Stimulated activated naive CD8-positive, alpha-beta T cell treated with anti-CD3 and anti-CD28 coated beads, Interleukin-15, amount 100 ng/mL, for 72 hours (primary cell): ENCODE results near the gene FFAR3.

ENCODE experiments used
- ATAC-seq: fragments of 150-1000 bp; cut with Tn5 transposase; 2 replicates; pipeline ENCODE4 v1.10.0; 2021; ENCODE audit warnings: mild to moderate bottlenecking, moderate library complexity
- DNase-seq, 2 donors: peaks; one replicate each; pipeline ENCODE4 v3.0.0; 2021 to 2022
- H3K27ac Mint-ChIP-seq, 2 donors: one replicate each; pipeline ENCODE4 v1.8.0; 2022; ENCODE audit warnings: mild to moderate bottlenecking in 2 of 2, mixed read lengths in 2 of 2, moderate library complexity in 2 of 2
- H3K27me3 Mint-ChIP-seq: one replicate; pipeline ENCODE4 v1.8.0; 2022; ENCODE audit warnings: mixed read lengths
- H3K4me1 Mint-ChIP-seq: one replicate; pipeline ENCODE4 v1.8.0; 2022; ENCODE audit warnings: mild to moderate bottlenecking, mixed read lengths
- H3K4me3 Mint-ChIP-seq, 2 donors: one replicate each; pipeline ENCODE4 v1.8.0; 2022; ENCODE audit warnings: mild to moderate bottlenecking in 2 of 2, mixed read lengths in 2 of 2, moderate library complexity in 1 of 2
- H3K9me3 Mint-ChIP-seq, 2 donors: one replicate each; pipeline ENCODE4 v1.8.0; 2022; ENCODE audit warnings: mixed read lengths in 2 of 2

Gene FFAR3

DNA sequence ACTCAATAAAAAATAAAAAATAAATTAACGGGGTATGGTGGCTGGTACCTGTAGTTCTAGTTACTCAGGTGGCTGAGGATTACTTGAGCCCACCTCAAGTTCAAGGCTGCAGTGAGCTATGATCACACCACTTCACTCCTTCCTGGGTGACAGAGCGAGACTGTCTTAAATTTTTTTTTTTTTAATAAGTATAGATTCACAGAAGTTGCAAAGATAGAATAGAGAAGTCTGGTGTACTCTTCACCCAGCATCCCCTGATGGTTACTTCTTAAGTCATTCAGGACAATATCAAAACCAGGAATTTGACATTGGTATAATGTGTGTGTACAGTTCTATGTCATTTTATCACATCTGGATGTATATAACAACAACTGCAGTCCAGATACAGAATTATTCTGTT lies 37.0 kb upstream of the FFAR3 start:
- DNase-seq (no peak), ATAC-seq (no peak)
- Mint-ChIP-seq H3K9me3 (peaks cover 4 to 8% of the 10 kb centered on the region in 2 donors), H3K4me3 (no peak overlapping the region), H3K27me3 (peaks cover 35% of the 10 kb centered on the region), H3K27ac (no peak overlapping the region), H3K4me1 (peaks cover 11% of the 10 kb centered on the region)

DNA sequence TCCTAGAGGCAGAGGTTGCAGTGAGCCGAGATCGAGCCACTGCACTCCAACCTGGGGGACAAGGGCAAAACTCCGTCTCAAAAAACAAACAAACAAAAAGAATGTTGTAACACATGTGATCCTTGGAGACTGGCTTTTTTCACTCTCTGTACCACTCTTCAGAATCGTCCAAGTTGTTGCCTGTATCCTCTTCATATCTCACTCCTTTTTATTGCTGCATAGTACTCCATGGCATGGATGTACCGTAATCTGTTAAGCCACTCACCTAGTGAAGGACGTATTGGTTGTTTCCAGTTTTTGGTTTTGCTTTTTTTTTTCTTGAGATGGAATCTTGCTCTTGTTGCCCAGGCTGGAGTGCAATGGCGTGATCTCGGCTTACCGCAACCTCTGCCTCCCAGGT lies 36.2 kb upstream of the FFAR3 start:
- H3K27ac Mint-ChIP-seq: peak overlapping the region in 1 of 2 donors; percentile 53
- peaks cover 11% of the 10 kb centered on the region for H3K4me1 Mint-ChIP-seq
- DNase-seq (no peak), ATAC-seq (no peak)
- H3K9me3 Mint-ChIP-seq: peaks cover 4 to 8% of the 10 kb centered on the region in 2 donors
- peaks cover 35% of the 10 kb centered on the region for H3K27me3 Mint-ChIP-seq
- no peak overlapping the region for H3K4me3 Mint-ChIP-seq

DNA sequence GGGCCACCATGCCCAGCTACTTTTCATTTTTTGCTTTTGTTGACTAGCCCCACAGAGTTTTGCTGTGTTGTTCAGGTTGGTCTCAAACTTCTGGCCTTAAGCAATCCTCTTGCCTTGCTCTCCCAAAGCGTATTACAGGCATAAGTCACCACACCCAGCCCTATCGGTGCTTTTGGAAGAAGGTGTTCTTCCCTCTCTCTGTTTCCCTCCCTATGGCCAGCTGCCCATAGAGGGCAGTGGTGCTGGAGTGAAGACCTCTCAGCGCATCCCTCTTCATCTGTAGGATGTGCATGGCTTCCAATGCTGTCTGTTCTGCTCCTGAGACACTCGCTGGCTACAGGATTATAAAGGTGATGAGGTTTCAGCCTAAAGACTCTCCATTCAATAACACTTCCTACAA lies 30.6 kb upstream of the FFAR3 start:
- Mint-ChIP-seq H3K27ac (peak overlapping the region in 1 of 2 donors; percentile 63), H3K4me3 (no peak overlapping the region), H3K27me3 (peaks cover 16% of the 10 kb centered on the region), H3K4me1 (peaks cover 27% of the 10 kb centered on the region), H3K9me3 (no peaks in the 10 kb centered on the region)
- no peak for ATAC-seq
- DNase-seq: no peak

DNA sequence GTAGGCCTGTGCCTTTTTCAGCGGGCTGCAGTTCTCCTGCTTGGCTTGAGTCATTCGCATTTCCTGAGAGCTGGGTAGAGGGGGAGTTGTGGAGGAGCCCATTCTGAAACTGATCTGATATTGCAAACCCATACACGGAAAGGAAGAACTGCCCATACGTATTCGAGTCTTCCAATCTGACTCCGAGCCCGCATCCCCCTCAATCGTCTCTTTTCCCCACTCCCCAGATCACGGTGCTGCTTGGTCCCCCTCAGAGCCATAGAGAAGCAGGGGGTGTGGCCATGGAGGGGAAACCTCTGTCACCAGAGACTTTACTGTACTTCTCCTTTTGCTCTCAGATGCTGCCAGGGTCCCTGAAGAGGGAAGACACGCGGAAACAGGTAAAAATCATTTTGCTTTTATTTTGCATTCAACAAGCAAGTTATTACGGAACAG lies 29.4 kb upstream of the FFAR3 start, which contains the start of gene CD22:
Gene CD22, plus strand, starts transcription at position 337 of the 435 bp plus-strand sequence. CDS start 2,854 bp downstream, outside the sequence.
- no peaks in the 10 kb centered on the region for H3K9me3 Mint-ChIP-seq
- peak within 1 kb of the TSS; percentile 32 to 90 for H3K27ac Mint-ChIP-seq
- H3K4me3 Mint-ChIP-seq: peak within 1 kb of the TSS; percentile 32 to 69
- DNase-seq (peak in 1 of 2 donors; percentile 41), ATAC-seq (peak; percentile 81)
- H3K4me1 Mint-ChIP-seq: peaks cover 39% of the 10 kb centered on the region
- H3K27me3 Mint-ChIP-seq: peaks cover 16% of the 10 kb centered on the region

DNA sequence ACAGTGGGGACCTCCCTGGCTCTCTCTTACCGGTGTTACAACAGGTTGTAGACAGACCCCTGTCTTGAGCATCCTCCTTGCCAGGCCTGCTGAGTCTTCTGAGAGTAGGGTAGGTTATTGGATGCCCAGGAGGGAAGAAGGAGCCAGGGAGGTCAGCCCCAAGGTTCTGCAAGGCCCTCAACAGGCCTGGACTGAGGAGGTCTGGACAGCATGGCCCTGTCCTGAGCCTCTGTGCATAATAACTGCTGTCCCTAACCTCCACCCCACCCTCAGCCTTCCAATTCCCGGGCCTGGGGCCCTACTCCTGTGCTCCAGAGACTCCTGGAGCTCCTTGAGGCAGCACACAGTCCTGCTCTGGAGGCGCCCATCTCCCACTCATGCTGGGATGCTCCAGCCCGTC lies 28.9 kb upstream of the FFAR3 start:
- Mint-ChIP-seq H3K9me3 (no peaks in the 10 kb centered on the region), H3K4me1 (peaks cover 44% of the 10 kb centered on the region), H3K27ac (peak overlapping the region in 1 of 2 donors; percentile 90), H3K4me3 (peak overlapping the region; percentile 32 to 69), H3K27me3 (peaks cover 16% of the 10 kb centered on the region)
- ATAC-seq (peak; percentile 17), DNase-seq (no peak)

DNA sequence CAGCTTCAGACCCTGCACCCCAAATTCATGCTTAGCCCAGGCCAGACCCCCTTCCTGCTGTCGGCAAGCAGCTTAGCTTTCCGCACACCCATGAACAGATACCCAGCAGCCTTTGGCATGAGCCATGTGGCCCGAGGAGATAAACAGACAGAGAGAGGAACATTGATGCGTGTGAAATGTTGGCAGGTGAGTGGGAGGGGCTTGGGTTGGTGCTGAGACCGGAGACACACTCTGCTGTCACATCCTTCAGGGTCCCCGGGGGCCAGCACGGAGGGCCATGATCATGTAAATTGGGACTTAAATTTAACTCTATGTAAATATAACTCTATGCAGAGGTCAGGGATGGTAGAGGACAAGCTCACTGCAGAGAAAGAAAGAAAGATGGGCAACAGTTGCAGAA lies 27.8 kb upstream of the FFAR3 start:
- Mint-ChIP-seq H3K27ac (peak overlapping the region in 1 of 2 donors; percentile 67), H3K4me1 (peaks cover 53% of the 10 kb centered on the region), H3K9me3 (no peaks in the 10 kb centered on the region), H3K27me3 (peaks cover 16% of the 10 kb centered on the region), H3K4me3 (peak overlapping the region in 1 of 2 donors; percentile 56)
- DNase-seq (no peak), ATAC-seq (no peak)

DNA sequence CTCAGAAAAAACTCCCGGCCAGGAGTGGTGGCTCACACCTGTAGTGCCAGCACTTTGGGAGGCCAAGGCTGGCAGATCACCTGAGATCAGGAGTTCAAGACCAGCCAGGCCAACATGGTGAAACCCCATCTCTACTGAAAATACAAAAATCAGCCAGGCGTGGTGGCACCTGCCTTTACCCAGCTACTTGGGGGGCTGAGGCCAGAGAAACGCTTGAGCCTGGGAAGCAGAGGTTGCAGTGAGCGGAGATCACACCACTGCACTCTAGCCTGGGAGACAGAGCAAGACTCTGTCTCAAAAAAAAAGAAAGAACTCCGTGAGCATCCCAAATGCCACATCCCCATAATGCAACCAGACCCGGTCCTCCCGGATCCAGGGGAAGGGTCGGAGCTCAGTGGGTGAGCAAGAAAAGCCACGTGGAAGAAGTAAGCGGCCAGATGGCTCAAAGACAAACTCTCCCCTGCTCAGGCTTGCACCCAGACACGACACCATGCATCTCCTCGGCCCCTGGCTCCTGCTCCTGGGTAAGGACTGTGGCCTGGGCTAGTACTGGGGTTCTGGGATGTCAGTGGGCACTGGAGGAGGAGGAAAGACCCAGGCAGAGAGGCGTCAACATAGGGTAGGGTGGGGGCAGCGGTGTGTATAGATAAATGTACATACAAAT lies 26.6 kb upstream of the FFAR3 start:
- Mint-ChIP-seq H3K9me3 (no peaks in the 10 kb centered on the region), H3K27me3 (peaks cover 8% of the 10 kb centered on the region), H3K4me3 (no peak overlapping the region), H3K4me1 (peaks cover 53% of the 10 kb centered on the region), H3K27ac (no peak overlapping the region)
- no peak for DNase-seq
- ATAC-seq: no peak

DNA sequence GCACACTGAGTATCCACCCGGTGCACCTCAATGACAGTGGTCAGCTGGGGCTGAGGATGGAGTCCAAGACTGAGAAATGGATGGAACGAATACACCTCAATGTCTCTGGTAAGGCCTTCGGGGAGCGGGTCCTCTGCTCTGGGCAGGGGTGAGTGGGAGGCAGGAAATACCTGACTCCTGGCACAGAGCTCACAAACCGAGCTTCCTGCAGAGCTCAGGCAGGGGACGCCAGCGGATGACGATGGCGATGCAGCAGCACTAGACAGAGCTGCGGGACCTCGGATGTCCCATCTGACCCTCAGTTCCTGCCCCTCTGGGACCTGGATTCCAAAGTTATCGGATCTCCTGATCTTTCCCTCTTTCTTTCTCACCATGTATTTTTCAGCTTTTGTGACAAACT lies 25.4 kb upstream of the FFAR3 start:
- peak overlapping the region; percentile 54 to 61 for H3K4me3 Mint-ChIP-seq
- peaks cover 8% of the 10 kb centered on the region for H3K27me3 Mint-ChIP-seq
- no peaks in the 10 kb centered on the region for H3K9me3 Mint-ChIP-seq
- H3K4me1 Mint-ChIP-seq: peaks cover 50% of the 10 kb centered on the region
- ATAC-seq (peak; percentile 79), DNase-seq (no peak)
- peak overlapping the region in 1 of 2 donors; percentile 8 for H3K27ac Mint-ChIP-seq

DNA sequence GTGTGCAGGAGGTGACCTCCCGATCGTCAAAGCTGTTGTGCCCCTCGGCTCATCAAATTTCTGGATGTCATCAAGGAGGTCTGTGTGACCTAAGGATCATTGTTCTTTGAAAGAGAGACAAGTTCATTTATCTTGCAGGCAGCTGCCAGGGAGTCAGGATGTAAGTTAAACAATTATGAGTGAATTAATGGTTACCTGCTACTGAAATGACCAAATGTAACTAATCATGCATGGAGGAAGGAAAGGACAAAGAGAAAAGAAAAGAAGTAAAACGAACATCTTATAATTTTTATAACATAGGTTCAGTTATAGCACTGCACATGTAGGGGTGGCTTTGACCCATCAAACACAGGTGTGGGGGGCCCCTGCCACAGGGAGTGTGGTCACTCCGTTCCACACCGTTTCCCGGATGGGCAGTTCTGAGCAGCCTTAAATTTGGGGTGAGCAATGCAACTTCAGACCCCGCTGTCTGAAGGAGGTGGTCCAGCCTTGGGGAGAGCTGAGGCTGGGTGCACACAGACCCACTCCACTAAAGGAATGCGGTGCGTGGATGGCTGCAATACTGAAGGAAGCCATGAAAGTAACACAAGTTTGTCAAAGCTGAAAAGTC lies 24.0 kb upstream of the FFAR3 start:
- H3K27me3 Mint-ChIP-seq: peaks cover 8% of the 10 kb centered on the region
- ATAC-seq (no peak), DNase-seq (no peak)
- peak overlapping the region in 1 of 2 donors; percentile 40 for H3K4me3 Mint-ChIP-seq
- H3K27ac Mint-ChIP-seq: peak overlapping the region in 1 of 2 donors; percentile 70
- H3K9me3 Mint-ChIP-seq: no peaks in the 10 kb centered on the region
- H3K4me1 Mint-ChIP-seq: peaks cover 37% of the 10 kb centered on the region

DNA sequence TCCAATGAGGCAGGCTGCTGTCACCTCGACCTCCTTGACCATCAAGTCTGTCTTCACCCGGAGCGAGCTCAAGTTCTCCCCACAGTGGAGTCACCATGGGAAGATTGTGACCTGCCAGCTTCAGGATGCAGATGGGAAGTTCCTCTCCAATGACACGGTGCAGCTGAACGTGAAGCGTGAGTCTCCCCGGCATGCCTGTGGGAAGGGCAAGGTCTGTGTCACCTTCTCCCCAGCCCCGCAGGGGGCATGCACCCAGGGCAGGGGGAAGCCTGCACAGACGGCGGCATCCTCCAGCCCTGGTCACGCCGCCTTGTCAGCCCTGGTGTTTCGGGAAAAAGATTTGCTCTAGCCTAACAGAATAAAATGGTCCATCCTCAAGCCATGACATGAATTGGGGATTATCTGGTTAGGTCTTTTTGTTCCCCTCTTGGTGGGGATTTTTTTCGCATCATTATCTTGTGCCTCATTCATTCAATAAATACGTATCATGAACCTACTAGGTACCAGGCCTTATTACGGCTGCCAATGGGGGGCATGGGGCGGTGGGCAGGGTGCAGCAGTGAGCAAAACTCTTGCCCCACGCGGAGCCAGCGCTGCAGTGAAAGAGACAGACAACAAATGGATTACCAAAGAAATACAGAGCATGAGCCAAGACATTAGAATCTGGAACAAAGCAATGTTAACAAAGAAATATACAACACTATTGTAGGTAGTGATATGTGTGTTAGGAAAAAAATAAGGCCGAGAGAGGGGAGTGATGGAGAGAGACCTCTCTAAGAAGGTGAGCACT lies 21.9 kb upstream of the FFAR3 start:
- ATAC-seq (no peak), DNase-seq (no peak)
- Mint-ChIP-seq H3K27me3 (peaks cover 2% of the 10 kb centered on the region), H3K9me3 (no peaks in the 10 kb centered on the region), H3K27ac (peak overlapping the region; percentile 2 to 76), H3K4me3 (no peak overlapping the region), H3K4me1 (peaks cover 31% of the 10 kb centered on the region)

DNA sequence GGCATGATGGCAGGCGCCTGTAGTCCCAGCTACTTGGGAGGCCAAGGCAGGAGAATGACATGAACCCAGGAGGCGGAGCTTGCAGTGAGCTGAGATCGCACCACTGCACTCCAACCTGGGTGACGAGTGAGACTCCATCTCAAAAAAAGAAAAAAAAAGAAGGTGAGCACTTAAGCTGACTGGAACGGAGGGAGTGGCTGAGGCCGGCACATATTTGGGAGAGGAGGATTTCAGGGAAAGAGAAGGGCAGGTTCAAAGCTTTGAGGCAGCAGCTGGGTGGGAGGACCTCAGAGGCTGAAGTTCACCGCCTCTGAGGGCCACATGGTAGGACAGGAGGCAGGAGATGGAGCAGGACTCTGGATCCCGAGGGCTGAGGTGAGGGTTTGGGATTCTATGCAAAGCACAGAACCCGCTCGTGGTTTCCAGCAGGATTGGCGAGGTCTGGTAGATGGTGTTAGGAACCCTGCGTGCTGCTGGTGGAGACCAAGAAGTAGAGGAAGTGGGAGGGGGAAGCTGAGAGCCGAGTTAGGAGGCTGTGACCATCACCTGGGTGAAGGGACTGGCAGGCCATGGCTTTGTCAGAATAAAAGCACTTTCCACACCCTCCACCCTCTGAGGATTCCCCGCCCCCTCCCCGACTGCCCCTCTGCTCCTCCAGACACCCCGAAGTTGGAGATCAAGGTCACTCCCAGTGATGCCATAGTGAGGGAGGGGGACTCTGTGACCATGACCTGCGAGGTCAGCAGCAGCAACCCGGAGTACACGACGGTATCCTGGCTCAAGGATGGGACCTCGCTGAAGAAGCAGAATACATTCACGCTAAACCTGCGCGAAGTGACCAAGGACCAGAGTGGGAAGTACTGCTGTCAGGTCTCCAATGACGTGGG lies 20.9 kb upstream of the FFAR3 start:
- H3K27ac Mint-ChIP-seq: peak overlapping the region; percentile 21 to 55
- H3K27me3 Mint-ChIP-seq: peaks cover 5% of the 10 kb centered on the region
- peaks cover 30% of the 10 kb centered on the region for H3K4me1 Mint-ChIP-seq
- no peaks in the 10 kb centered on the region for H3K9me3 Mint-ChIP-seq
- DNase-seq (no peak), ATAC-seq (no peak)
- H3K4me3 Mint-ChIP-seq: no peak overlapping the region

DNA sequence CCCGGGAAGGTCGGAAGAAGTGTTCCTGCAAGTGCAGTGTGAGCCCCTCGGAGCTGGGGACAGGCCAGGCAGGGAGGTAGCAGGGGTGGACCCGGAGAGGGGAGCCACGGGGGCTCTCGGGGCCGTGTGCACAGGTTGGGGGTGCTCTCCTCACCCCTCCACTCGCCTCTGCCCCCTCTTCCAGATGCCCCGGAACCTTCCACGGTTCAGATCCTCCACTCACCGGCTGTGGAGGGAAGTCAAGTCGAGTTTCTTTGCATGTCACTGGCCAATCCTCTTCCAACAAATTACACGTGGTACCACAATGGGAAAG lies 20.3 kb upstream of the FFAR3 start:
- no peaks in the 10 kb centered on the region for H3K9me3 Mint-ChIP-seq
- peak overlapping the region in 1 of 2 donors; percentile 21 for H3K27ac Mint-ChIP-seq
- no peak overlapping the region for H3K4me3 Mint-ChIP-seq
- no peak for DNase-seq
- H3K27me3 Mint-ChIP-seq: peaks cover 7% of the 10 kb centered on the region
- no peak for ATAC-seq
- H3K4me1 Mint-ChIP-seq: peaks cover 24% of the 10 kb centered on the region

DNA sequence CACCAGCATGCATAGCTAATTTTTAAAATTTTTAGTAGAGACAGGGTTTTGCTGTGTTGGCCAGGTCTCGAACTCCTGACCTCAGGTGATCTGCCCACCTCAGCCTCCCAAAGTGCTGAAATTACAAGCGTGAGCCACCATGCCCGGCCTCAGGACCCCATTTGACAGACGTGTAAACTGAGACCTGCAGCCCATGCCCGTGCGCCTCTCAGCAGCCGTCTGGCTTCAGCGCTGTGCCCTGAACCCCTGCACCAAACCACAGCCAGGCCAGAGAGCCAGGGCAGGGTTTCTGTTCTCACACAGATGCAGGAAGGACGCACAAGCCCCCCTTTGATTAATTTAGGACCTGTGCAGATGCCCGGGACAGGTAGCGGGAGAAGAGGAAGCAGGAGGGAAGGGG lies 17.8 kb upstream of the FFAR3 start:
- Mint-ChIP-seq H3K4me1 (peaks cover 2% of the 10 kb centered on the region), H3K27ac (no peak overlapping the region), H3K27me3 (peaks cover 7% of the 10 kb centered on the region), H3K4me3 (no peak overlapping the region), H3K9me3 (no peaks in the 10 kb centered on the region)
- DNase-seq: no peak
- ATAC-seq: no peak

DNA sequence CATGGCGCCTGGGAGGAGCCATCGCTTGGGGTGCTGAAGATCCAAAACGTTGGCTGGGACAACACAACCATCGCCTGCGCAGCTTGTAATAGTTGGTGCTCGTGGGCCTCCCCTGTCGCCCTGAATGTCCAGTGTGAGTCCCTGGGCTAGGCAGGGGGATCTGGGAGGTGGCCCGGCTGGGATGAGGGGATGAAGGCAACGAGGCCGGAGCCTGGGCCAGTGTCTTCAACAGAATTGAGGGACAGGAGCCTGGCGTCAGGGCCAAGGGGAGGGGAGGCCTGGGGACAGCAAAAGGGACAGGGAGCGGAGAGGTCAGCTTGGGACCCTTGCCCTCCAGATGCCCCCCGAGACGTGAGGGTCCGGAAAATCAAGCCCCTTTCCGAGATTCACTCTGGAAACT lies 17.3 kb upstream of the FFAR3 start:
- Mint-ChIP-seq H3K27ac (peak overlapping the region in 1 of 2 donors; percentile 56), H3K4me3 (no peak overlapping the region), H3K4me1 (peaks cover 8% of the 10 kb centered on the region), H3K27me3 (peaks cover 7% of the 10 kb centered on the region), H3K9me3 (no peaks in the 10 kb centered on the region)
- ATAC-seq (no peak), DNase-seq (no peak)

DNA sequence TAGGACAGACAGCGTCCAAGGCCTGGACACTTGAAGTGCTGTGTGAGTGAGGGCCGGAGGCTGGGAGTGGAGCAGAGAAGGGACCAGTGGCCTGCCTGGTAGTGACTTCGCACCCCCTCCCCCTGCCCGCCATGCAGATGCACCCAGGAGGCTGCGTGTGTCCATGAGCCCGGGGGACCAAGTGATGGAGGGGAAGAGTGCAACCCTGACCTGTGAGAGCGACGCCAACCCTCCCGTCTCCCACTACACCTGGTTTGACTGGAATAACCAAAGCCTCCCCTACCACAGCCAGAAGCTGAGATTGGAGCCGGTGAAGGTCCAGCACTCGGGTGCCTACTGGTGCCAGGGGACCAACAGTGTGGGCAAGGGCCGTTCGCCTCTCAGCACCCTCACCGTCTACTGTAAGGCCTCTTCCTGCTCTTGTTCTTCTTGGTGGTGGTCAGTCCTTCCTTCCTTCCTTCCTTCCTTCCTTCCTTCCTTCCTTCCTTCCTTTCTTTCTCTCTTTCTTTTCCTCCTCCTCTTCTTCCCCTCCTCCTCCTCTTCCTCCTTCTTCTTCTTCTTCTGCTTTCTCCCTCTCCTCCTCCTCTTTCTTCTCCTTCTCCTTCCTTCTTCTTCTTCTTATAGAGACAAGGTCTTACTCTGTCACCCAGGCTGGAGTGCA lies 16.6 kb upstream of the FFAR3 start:
- no peak for ATAC-seq
- DNase-seq: no peak
- H3K9me3 Mint-ChIP-seq: no peaks in the 10 kb centered on the region
- peak overlapping the region in 1 of 2 donors; percentile 13 for H3K27ac Mint-ChIP-seq
- H3K4me1 Mint-ChIP-seq: peaks cover 15% of the 10 kb centered on the region
- no peak overlapping the region for H3K4me3 Mint-ChIP-seq
- peaks cover 7% of the 10 kb centered on the region for H3K27me3 Mint-ChIP-seq
